Activated CD8-positive, alpha-beta memory T cell treated with anti-CD3 and anti-CD28 coated beads, Interleukin-2, amount 10 ng/mL, durations not matched to agents 7 days and 5 days (primary cell): ENCODE measurements around the gene STUB1. TPM values are rescaled to one million over a fixed set of nuclear protein-coding genes. Genes with fewer than 3 reads are reported as not detected.

Experiments used
- ATAC-seq: fragments of 150-1000 bp; cut with Tn5 transposase; one replicate; pipeline ENCODE4 v1.10.0; 2021; ENCODE audit warnings: moderate library complexity
- CTCF ChIA-PET: fragments of 350-600 bp; sonication (Branson Sonifier 250); formaldehyde crosslinking; loops from one replicate; lab custom pipeline; 2021; ENCODE audit warnings: antibody characterized with exemption; lab: Charles Lee
- DNase-seq: peaks from one replicate; pipeline ENCODE4 v3.0.0-alpha.2; 2020
- H3K27ac Mint-ChIP-seq: one replicate; pipeline ENCODE4 v1.8.0; 2021; ENCODE audit warnings: mild to moderate bottlenecking, mixed read lengths
- H3K27me3 Mint-ChIP-seq: one replicate; pipeline ENCODE4 v1.8.0; 2021; ENCODE audit warnings: mixed read lengths
- H3K36me3 Mint-ChIP-seq: one replicate; pipeline ENCODE4 v1.8.0; 2021; ENCODE audit warnings: mild to moderate bottlenecking, mixed read lengths
- H3K4me1 Mint-ChIP-seq: one replicate; pipeline ENCODE4 v1.8.0; 2021; ENCODE audit warnings: mixed read lengths
- H3K4me3 Mint-ChIP-seq: one replicate; pipeline ENCODE4 v1.8.0; 2021; ENCODE audit warnings: mild to moderate bottlenecking, moderate library complexity, mixed read lengths
- H3K9me3 Mint-ChIP-seq: one replicate; pipeline ENCODE4 v1.8.0; 2022; ENCODE audit warnings: low read depth, mixed read lengths
- total RNA-seq, 2 experiments: library from RNA; stranded (reverse); gene quantifications; one replicate each; pipeline ENCODE4 v1.2.3, GENCODE V29; 2021

STUB1 gene
- total RNA-seq, 2 experiments from 2014 or later = 84.2 to 87.1 TPM

GRCh38 chr16:720447-720989 is 40.3 kb downstream of the STUB1 start:
- H3K27ac Mint-ChIP-seq = peak overlapping the region; percentile 72
- no peaks in the 10 kb centered on the region for H3K36me3 Mint-ChIP-seq
- DNase-seq (peak; percentile 65), ATAC-seq (peak; percentile 21)
- CTCF ChIA-PET = interaction anchor here (0.6 to 3.0 kb wide), 20 partner anchors 8 to 297 kb away, joined by 3 to 22 read pairs (median 4); partner anchors contain the start of genes CHTF18, CIAO3, RPUSD1 and STUB1
- peaks cover 25% of the 10 kb centered on the region for H3K4me1 Mint-ChIP-seq
- H3K27me3 Mint-ChIP-seq = peaks cover 9% of the 10 kb centered on the region
- no peaks in the 10 kb centered on the region for H3K9me3 Mint-ChIP-seq
- H3K4me3 Mint-ChIP-seq = peak overlapping the region; percentile 69

DNA sequence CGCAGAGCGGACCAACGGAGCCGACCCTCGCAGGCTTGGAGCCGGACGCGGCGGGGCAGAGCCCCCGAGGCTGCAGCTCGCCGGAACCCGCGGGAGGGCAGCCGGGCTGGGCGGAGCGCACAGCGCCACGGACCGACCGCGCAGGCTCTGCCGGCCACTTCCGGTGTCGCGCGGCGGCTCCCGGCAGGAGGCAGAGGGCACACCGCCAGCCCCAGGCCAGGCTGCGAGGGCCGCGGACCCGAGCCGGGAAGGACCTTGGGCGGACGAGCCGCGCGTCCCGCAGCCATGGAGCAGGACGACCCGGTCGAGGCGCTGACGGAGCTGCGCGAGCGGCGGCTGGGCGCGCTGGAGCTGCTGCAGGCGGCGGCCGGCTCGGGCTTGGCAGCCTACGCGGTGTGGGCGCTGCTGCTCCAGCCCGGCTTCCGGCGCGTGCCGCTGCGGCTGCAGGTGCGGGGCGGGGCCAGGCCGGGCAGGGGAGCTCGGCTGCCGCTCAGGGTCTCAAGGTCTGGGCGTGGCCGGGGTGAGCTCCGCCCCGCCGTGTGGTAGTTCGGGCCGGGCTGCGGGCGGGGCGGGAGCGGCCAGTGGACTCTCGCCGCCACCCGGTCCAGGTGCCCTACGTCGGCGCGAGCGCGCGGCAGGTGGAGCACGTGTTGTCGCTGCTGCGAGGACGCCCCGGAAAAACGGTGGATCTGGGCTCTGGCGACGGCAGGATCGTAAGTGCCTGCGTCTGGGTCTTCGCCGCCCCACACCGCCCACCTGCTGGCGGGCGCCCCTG is 41.0 kb downstream of the STUB1 start, which contains the start of gene ANTKMT:
Gene ANTKMT (plus strand): TSS at position 157 of the 775 bp plus-strand sequence. CDS start 129 bp downstream, at position 286.
- CTCF ChIA-PET = interaction anchor here (0.6 to 3.0 kb wide), 14 partner anchors 9 to 297 kb away, joined by 3 to 22 read pairs (median 4); partner anchors contain the start of genes CIAO3, METTL26, STUB1 and WDR90
- ATAC-seq = peak; percentile 72
- no peaks in the 10 kb centered on the region for H3K9me3 Mint-ChIP-seq

GRCh38 chr16:721765-722540 is 41.7 kb downstream of the STUB1 start:
- Mint-ChIP-seq H3K27ac (no peak overlapping the region), H3K9me3 (no peaks in the 10 kb centered on the region), H3K36me3 (no peaks in the 10 kb centered on the region), H3K27me3 (no peaks in the 10 kb centered on the region), H3K4me3 (no peak overlapping the region), H3K4me1 (peaks cover 23% of the 10 kb centered on the region)
- DNase-seq (no peak), ATAC-seq (no peak)
- CTCF ChIA-PET = interaction anchor here (0.6 to 5.2 kb wide), 15 partner anchors 8 to 481 kb away, joined by 3 to 22 read pairs (median 4); partner anchors contain the start of genes CHTF18, CIAO3, METTL26 and RPUSD1

More for the DNA sequence above, 41.0 kb downstream of the STUB1 start, which contains the start of gene ANTKMT:
- H3K27me3 Mint-ChIP-seq = peaks cover 4% of the 10 kb centered on the region
- peak; percentile 83 for DNase-seq
- H3K36me3 Mint-ChIP-seq = no peaks in the 10 kb centered on the region
- H3K27ac Mint-ChIP-seq = peak within 1 kb of the TSS; percentile 72
- peak within 1 kb of the TSS; percentile 69 for H3K4me3 Mint-ChIP-seq
- peaks cover 23% of the 10 kb centered on the region for H3K4me1 Mint-ChIP-seq

GRCh38 chr16:722835-723633 is 42.8 kb downstream of the STUB1 start:
- H3K27me3 Mint-ChIP-seq = no peaks in the 10 kb centered on the region
- DNase-seq (no peak), ATAC-seq (no peak)
- peaks cover 23% of the 10 kb centered on the region for H3K4me1 Mint-ChIP-seq
- no peaks in the 10 kb centered on the region for H3K36me3 Mint-ChIP-seq
- CTCF ChIA-PET = interaction anchor here (0.6 to 5.8 kb wide), 8 partner anchors 8 to 483 kb away, joined by 3 to 33 read pairs (median 5); partner anchors contain the start of genes CHTF18, CIAO3, METRN and RPUSD1
- no peak overlapping the region for H3K27ac Mint-ChIP-seq
- H3K9me3 Mint-ChIP-seq = no peaks in the 10 kb centered on the region
- H3K4me3 Mint-ChIP-seq = no peak overlapping the region

DNA sequence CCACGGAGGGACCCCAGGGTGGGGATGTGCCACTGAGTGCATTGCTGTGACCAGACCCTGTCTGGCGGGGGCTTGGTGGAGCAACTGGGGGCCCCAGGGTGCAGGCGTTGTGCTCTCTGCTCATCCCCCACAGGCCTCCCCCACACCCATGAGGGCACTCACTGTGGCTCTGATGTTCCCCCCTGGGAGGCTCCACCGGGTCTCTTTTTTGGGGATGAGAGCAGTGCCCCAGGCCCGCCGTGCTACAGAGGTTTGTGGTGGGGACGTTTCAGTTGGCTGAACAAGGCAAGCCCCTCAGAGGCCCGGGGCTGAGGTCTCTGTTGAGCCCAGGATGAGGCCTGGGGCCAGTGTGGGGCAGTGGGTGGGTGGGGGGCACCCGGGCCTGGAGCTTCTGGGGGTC is 43.5 kb downstream of the STUB1 start:
- Mint-ChIP-seq H3K4me3 (no peak overlapping the region), H3K27ac (no peak overlapping the region), H3K4me1 (peaks cover 23% of the 10 kb centered on the region), H3K27me3 (no peaks in the 10 kb centered on the region), H3K36me3 (no peaks in the 10 kb centered on the region), H3K9me3 (no peaks in the 10 kb centered on the region)
- CTCF ChIA-PET = interaction anchor here (0.8 to 5.8 kb wide), 6 partner anchors 8 to 63 kb away, joined by 3 to 33 read pairs (median 12); partner anchors contain the start of genes CHTF18, CIAO3, METRN and RPUSD1
- ATAC-seq (no peak), DNase-seq (no peak)

- CTCF ChIA-PET = interaction anchor here (0.8 to 5.8 kb wide), 9 partner anchors 8 to 982 kb away, joined by 3 to 33 read pairs (median 9); partner anchors contain the start of genes CHTF18, CIAO3, MAPK8IP3 and METRN
- no peak overlapping the region for H3K27ac Mint-ChIP-seq
Observed at GRCh38 chr16:724188-725040, 44.2 kb downstream of the STUB1 start.

GRCh38 chr16:725041-725376 is 44.8 kb downstream of the STUB1 start:
- Mint-ChIP-seq H3K4me3 (no peak overlapping the region), H3K9me3 (no peaks in the 10 kb centered on the region)

More at GRCh38 chr16:724188-725040, 44.2 kb downstream of the STUB1 start:
- Mint-ChIP-seq H3K36me3 (no peaks in the 10 kb centered on the region), H3K4me1 (peaks cover 17% of the 10 kb centered on the region), H3K9me3 (no peaks in the 10 kb centered on the region), H3K4me3 (no peak overlapping the region), H3K27me3 (no peaks in the 10 kb centered on the region)
- no peak for DNase-seq
- ATAC-seq = no peak

DNA sequence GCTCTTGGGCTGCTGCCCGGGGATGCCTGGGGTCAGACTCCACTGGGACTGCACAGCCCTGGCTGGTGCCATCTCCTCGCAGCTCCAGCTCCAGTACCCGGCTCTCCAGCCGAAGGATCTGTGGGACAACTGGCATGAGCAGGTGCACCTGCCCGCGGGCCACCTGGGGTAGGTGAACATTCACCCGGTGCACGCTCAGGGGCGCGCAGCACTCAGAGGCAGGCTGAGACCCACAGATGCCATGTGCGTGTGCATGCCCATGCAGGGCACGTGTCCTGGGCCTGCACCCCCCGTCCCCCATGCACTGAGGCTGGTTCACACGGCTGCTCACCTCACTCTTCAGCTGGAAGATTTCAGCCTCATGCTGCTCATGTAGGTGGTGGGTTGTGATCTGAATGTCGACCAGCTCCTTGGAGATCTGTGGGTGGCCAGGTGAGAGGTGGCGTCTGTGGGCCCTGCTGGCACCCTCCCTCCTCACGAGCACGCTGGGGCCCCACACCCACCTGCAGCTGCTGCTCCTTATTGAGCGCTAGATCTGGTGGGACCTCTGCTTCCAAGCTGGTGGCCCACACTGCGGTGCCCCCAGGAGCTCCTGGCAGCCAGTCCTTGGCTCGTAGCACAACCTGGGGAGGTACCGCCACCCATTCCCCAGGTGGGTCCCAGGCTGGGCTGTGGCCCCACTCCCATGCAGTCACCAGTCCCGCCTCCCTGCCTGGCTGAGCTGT is 45.4 kb downstream of the STUB1 start:
- ATAC-seq (no peak), DNase-seq (no peak)

More at GRCh38 chr16:725041-725376, 44.8 kb downstream of the STUB1 start:
- DNase-seq = no peak
- Mint-ChIP-seq H3K27me3 (no peaks in the 10 kb centered on the region), H3K4me1 (peaks cover 12% of the 10 kb centered on the region), H3K36me3 (no peaks in the 10 kb centered on the region), H3K27ac (no peak overlapping the region)
- no peak for ATAC-seq
- CTCF ChIA-PET = interaction anchor here (0.9 to 5.8 kb wide), 8 partner anchors 10 to 981 kb away, joined by 3 to 33 read pairs (median 11); partner anchors contain the start of genes CHTF18, CIAO3, MAPK8IP3 and METRN

GRCh38 chr16:726188-726437 is 45.9 kb downstream of the STUB1 start:
- CTCF ChIA-PET = interaction anchor here (1.3 to 5.8 kb wide), 6 partner anchors 10 to 61 kb away, joined by 4 to 33 read pairs (median 15); partner anchors contain the start of genes CHTF18, CIAO3, METRN and RPUSD1
- H3K4me3 Mint-ChIP-seq = no peak overlapping the region
- no peaks in the 10 kb centered on the region for H3K27me3 Mint-ChIP-seq
- no peak overlapping the region for H3K27ac Mint-ChIP-seq
- ATAC-seq (no peak), DNase-seq (no peak)
- no peaks in the 10 kb centered on the region for H3K9me3 Mint-ChIP-seq
- H3K4me1 Mint-ChIP-seq = peaks cover 6% of the 10 kb centered on the region
- H3K36me3 Mint-ChIP-seq = no peaks in the 10 kb centered on the region

More for the DNA sequence above, 45.4 kb downstream of the STUB1 start:
- H3K9me3 Mint-ChIP-seq = no peaks in the 10 kb centered on the region
- no peaks in the 10 kb centered on the region for H3K27me3 Mint-ChIP-seq
- peaks cover 6% of the 10 kb centered on the region for H3K4me1 Mint-ChIP-seq
- H3K36me3 Mint-ChIP-seq = no peaks in the 10 kb centered on the region
- no peak overlapping the region for H3K4me3 Mint-ChIP-seq
- CTCF ChIA-PET = interaction anchor here (1.3 to 5.8 kb wide), 6 partner anchors 10 to 61 kb away, joined by 4 to 33 read pairs (median 15); partner anchors contain the start of genes CHTF18, CIAO3, METRN and RPUSD1
- H3K27ac Mint-ChIP-seq = no peak overlapping the region

DNA sequence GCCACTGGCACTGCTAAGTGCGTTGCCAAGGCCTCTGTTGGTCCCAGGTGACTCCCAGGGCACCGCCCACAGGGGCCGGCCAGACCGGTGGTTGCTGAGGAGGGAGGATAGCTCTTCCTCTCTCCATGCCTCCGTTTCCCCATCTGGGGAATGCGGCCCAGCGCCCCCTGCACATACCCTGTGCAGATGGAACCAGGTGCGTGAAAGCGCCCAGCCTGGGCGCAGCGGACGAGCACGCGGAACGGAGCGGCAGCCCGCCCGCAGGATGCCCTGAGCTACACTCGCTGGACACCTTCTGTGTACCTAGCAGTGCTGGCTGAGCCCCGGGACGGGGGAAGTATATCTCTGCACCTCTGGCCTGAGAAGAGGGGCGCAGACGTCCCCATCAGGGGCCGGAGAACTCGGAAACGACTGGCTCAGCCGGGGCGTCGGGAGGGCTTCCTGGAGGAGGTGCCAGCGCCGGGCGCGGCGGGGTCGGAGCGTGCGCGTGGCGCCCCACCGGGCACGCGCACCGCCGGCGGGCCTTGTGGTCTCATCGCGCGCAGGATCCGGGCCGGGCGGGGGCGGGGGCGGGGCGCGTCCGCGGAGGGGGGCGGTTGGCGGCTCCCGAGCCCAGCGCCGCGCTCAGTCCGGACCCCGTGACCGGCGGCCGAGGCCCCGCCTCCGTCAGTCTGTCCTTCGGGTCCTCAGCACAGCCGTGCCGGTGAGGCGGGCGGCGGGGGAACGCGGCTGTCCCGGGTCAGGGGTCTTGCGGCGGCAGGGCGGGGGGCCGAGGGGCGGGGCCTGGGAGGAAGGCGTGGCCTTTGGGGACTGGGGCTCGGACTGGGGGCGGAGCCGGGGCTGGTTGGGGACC is 46.5 kb downstream of the STUB1 start, which contains the start of the genes CCDC78 and HAGHL:
Gene CCDC78 (minus strand): TSS at position 6 of the 853 bp plus-strand sequence. CDS start 76 bp downstream, outside the sequence.
Gene HAGHL (plus strand): TSS at position 669 of the 853 bp plus-strand sequence. CDS start 404 bp downstream, outside the sequence.
- DNase-seq (peak; percentile 78), ATAC-seq (peak; percentile 46)
- CTCF ChIA-PET = interaction anchor here (1.1 to 5.8 kb wide), 7 partner anchors 9 to 60 kb away, joined by 3 to 33 read pairs (median 13); partner anchors contain the start of genes CHTF18, CIAO3, METRN and RPUSD1
- H3K4me3 Mint-ChIP-seq = peak within 1 kb of the TSS; percentile 56
- H3K9me3 Mint-ChIP-seq = no peaks in the 10 kb centered on the region
- H3K27me3 Mint-ChIP-seq = no peaks in the 10 kb centered on the region
- H3K27ac Mint-ChIP-seq = no peak within 1 kb of the TSS
- peaks cover 6% of the 10 kb centered on the region for H3K4me1 Mint-ChIP-seq
- no peaks in the 10 kb centered on the region for H3K36me3 Mint-ChIP-seq
